ENCODE data around the gene C22orf15. TPM values are rescaled to one million over a fixed set of nuclear protein-coding genes. Genes with fewer than 3 reads are reported as not detected.

C22orf15 gene
- total and polyA plus RNA-seq, 4 donors: 0.03 to 0.17 (median 0.12) TPM

GRCh38 chr22:23781065-23781464, 18.3 kb downstream of the C22orf15 start:
- Histone ChIP-seq H3K4me3 (ENCODE audit: low read depth in 1 of 3, low read length in 3 of 3) (no peak overlapping the region), H3K27ac (ENCODE audit: low read depth in 1 of 2, low read length in 2 of 2) (no peak overlapping the region), H3K4me1 (ENCODE audit: control insufficient read depth in 4 of 4, insufficient read depth in 4 of 4, low read length in 3 of 4) (peaks cover 10 to 24% (median 16%) of the 10 kb centered on the region in 4 donors), H3K36me3 (ENCODE audit: control insufficient read depth in 4 of 4, insufficient read depth in 3 of 4, low read depth in 1 of 4, low read length in 3 of 4) (no peaks in the 10 kb centered on the region), H3K27me3 (ENCODE audit: control insufficient read depth in 4 of 4, insufficient read depth in 4 of 4, low read length in 3 of 4) (no peaks in the 10 kb centered on the region), H3K9me3 (ENCODE audit: control insufficient read depth in 4 of 4, low read length in 3 of 4) (no peaks in the 10 kb centered on the region), H3K9ac (ENCODE audit: low read depth in 1 of 2, low read length in 2 of 2) (no peak overlapping the region)
- 94% methylated on average over 15 of the region's 15 CpGs for WGBS
- TF ChIP-seq NR2F2 (IDR thresholded peaks at IDR 0.05) (no peak), FOXA2 (IDR thresholded peaks at IDR 0.05) (no peak)
- no peak for DNase-seq (ENCODE audit: low spot score)

GRCh38 chr22:23781511-23782183, 18.9 kb downstream of the C22orf15 start:
- H3K9ac ChIP-seq (ENCODE audit: low read depth in 1 of 2, low read length in 2 of 2): no peak overlapping the region
- H3K36me3 ChIP-seq (ENCODE audit: control insufficient read depth in 4 of 4, insufficient read depth in 3 of 4, low read depth in 1 of 4, low read length in 3 of 4): no peaks in the 10 kb centered on the region
- H3K9me3 ChIP-seq (ENCODE audit: control insufficient read depth in 4 of 4, low read length in 3 of 4): no peaks in the 10 kb centered on the region
- no peaks in the 10 kb centered on the region for H3K27me3 ChIP-seq (ENCODE audit: control insufficient read depth in 4 of 4, insufficient read depth in 4 of 4, low read length in 3 of 4)
- no peak overlapping the region for H3K27ac ChIP-seq (ENCODE audit: low read depth in 1 of 2, low read length in 2 of 2)
- H3K4me1 ChIP-seq (ENCODE audit: control insufficient read depth in 4 of 4, insufficient read depth in 4 of 4, low read length in 3 of 4): peaks cover 12 to 30% (median 22%) of the 10 kb centered on the region in 4 donors
- no peak overlapping the region for H3K4me3 ChIP-seq (ENCODE audit: low read depth in 1 of 3, low read length in 3 of 3)
- TF ChIP-seq EGR1 (IDR thresholded peaks at IDR 0.05; ENCODE audit: low read depth in 2 of 2) (no peak), ATF3 (IDR thresholded peaks at IDR 0.05) (no peak), RXRA (IDR thresholded peaks at IDR 0.05) (no peak), ZBTB33 (IDR thresholded peaks at IDR 0.05) (no peak), TAF1 (conservative IDR thresholded peaks at IDR 0.05) (no peak), HNF4A (conservative IDR thresholded peaks at IDR 0.05) (no peak), GABPA (IDR thresholded peaks at IDR 0.05 in 1 of 2, conservative IDR thresholded peaks at IDR 0.05 in 1 of 2) (no peak), REST (IDR thresholded peaks at IDR 0.05) (no peak), YY1 (IDR thresholded peaks at IDR 0.05) (no peak), MAX (IDR thresholded peaks at IDR 0.05) (no peak), CTCF (IDR thresholded peaks at IDR 0.05; ENCODE audit: low read depth, low read length, missing input control) (no peak), NR2F2 (IDR thresholded peaks at IDR 0.05) (no peak), JUND (IDR thresholded peaks at IDR 0.05) (no peak), HNF4G (IDR thresholded peaks at IDR 0.05) (no peak)
- 90% methylated on average over 14 of the region's 14 CpGs for WGBS
- DNase-seq (ENCODE audit: low spot score): no peak
